GM19240 (cell line): ENCODE results near the gene KCNAB2.

Experiments used
- DNase-seq: peaks from one replicate; pipeline ENCODE4 v3.0.0; 2011; ENCODE audit warnings: low spot score; ENCODE audit not compliant: insufficient read length

KCNAB2 gene

GRCh38 chr1:6145396-6145750 is 99.7 kb downstream of the KCNAB2 start:
- no peak for DNase-seq

- DNase-seq, result no peak
Observed at GRCh38 chr1:6145864-6146410, 100.2 kb downstream of the KCNAB2 start.

GRCh38 chr1:6148497-6149241 is 103.0 kb downstream of the KCNAB2 start:
- DNase-seq, result peak; percentile 45

DNA sequence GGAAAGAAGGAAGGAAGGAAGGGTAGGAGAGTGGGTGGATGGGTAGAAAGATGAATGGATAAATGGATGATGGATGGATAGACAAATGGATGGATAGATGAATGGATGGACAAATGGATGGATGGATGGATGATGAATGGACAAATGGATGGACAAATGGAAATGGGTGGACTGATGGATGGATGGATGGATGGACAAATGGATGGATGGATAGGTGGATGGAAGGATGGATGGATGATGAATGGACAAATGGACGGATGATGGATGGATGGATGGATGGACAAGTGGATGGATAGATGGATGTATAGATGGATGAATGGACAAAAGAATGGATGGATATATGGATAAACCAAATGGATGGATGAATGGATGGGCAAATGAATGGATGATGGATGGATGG is 103.9 kb downstream of the KCNAB2 start:
- DNase-seq, result no peak

DNA sequence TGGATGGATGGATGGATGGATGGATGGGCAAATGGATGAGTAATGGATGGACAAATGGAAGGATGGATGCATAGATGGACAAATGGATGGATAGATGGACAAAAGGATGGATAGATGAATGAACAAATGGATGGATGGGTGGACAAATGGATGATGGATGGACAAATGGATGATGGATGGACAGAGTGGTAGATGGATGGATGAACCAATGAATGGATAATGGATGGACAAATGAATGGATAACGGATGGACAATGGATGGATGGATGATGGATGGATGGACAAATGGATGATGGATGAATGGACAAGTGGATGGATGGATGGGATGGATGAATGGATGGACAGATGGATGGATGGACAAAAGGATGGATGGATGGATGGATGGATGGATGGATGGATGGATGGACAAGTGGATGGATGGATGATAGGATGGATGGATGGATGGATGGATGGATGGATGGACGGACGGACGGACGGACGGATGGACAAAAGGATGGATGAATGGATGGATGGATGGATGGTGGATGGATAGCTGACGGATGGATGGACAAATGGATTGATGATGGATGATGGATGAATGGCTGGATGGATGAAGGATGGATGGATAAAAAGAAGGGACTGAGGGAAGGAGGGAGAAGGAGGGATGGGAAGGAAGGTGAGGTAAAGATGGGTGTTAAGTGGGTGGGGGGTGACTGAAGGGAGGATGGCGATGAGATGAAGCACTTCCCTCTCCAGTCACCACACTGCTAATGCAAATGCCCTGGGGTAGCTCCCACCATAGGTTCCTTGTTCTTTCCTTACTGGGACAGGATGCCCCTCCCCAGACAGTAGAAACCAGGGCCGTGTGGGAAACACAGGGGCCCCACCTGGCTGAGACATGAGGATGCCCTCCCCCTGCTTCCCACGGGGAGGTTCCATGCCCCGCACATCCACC is 104.6 kb downstream of the KCNAB2 start:
- DNase-seq, result no peak
